ENCODE measurements around the gene DIO2.

DNA sequence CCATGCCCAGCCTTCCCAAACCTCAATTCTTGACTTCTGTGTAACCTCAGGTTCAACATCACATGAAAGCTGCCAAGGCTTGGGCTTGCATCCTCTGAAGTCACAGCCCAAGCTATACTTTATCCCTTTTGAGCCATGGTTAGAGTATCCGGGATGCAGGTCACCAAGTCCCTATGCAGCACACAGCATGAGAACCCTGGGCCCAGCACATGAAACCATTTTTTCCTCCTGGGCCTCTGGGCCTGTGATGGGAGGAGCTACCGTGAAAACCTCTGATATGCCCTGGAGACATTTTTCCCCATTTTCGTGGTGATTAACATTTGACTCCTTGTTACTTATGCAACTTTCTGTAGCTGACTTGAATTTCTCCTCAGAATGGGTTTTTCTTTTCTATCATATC is 25.8 kb upstream of the DIO2 start:
- TF ChIP-seq, protein P1, sequence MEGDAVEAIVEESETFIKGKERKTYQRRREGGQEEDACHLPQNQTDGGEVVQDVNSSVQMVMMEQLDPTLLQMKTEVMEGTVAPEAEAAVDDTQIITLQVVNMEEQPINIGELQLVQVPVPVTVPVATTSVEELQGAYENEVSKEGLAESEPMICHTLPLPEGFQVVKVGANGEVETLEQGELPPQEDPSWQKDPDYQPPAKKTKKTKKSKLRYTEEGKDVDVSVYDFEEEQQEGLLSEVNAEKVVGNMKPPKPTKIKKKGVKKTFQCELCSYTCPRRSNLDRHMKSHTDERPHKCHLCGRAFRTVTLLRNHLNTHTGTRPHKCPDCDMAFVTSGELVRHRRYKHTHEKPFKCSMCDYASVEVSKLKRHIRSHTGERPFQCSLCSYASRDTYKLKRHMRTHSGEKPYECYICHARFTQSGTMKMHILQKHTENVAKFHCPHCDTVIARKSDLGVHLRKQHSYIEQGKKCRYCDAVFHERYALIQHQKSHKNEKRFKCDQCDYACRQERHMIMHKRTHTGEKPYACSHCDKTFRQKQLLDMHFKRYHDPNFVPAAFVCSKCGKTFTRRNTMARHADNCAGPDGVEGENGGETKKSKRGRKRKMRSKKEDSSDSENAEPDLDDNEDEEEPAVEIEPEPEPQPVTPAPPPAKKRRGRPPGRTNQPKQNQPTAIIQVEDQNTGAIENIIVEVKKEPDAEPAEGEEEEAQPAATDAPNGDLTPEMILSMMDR (conservative IDR thresholded peaks at IDR 0.05; ENCODE audit: low read depth, low read length): no peak
- TF ChIP-seq POLR2A (IDR thresholded peaks at IDR 0.05; ENCODE audit: low read depth, low read length) (no peak), BHLHE40 (IDR thresholded peaks at IDR 0.05; ENCODE audit: low read depth, low read length) (no peak), MAZ (IDR thresholded peaks at IDR 0.05; ENCODE audit: borderline replicate concordance, low read depth, low read length) (no peak), RFX5 (IDR thresholded peaks at IDR 0.05; ENCODE audit: low read depth, low read length) (no peak), FOS (IDR thresholded peaks at IDR 0.05; ENCODE audit: low read depth, low read length) (no peak), CEBPB (IDR thresholded peaks at IDR 0.05; ENCODE audit: low read depth, low read length) (no peak)
